ENCODE data around the gene SRPK2. TPM values are rescaled to one million over a fixed set of nuclear protein-coding genes. Genes with fewer than 3 reads are reported as not detected.

The SRPK2 gene
- total and polyA plus RNA-seq, 2 donors (not counting 1 experiment from before 2014, with no cell fraction given): 15.2 to 108 TPM

- peaks cover 89% of the 10 kb centered on the region for H3K79me2 ChIP-seq (ENCODE audit: control insufficient read depth, insufficient read depth, low read length)
- no peak for ATAC-seq (ENCODE audit: low read depth)
- H3K4me3 ChIP-seq (ENCODE audit: control extremely low read depth in 1 of 5, extremely low read depth in 1 of 5, insufficient read depth in 1 of 5, low read depth in 2 of 5, low read length in 4 of 5): no peak overlapping the region
- POLR2A ChIA-PET: no interaction called here
- no peak overlapping the region for H3K27ac ChIP-seq (ENCODE audit: low read length in 2 of 2)
- CTCF ChIA-PET: no interaction called here
- H3K9ac ChIP-seq (ENCODE audit: low read length): no peak overlapping the region
- H3K27me3 ChIP-seq (replicated peaks in 1 of 4; ENCODE audit: control extremely low read depth in 1 of 4, control insufficient read depth in 3 of 4, insufficient read depth in 4 of 4, low read length in 3 of 4): no peaks in the 10 kb centered on the region
- intact Hi-C loops (cut with micrococcal nuclease): no loop called here
- H3K4me1 Mint-ChIP-seq: peaks cover 29% of the 10 kb centered on the region
- no peaks in the 10 kb centered on the region for H3K9me3 Mint-ChIP-seq (ENCODE audit: insufficient read depth)
- H3K4me3 Mint-ChIP-seq: no peak overlapping the region
- H2AFZ ChIP-seq (ENCODE audit: insufficient read depth, low read depth, low read length, poor library complexity, severe bottlenecking): no peak overlapping the region
- no peaks in the 10 kb centered on the region for H3K4me1 ChIP-seq (ENCODE audit: control insufficient read depth in 2 of 2, insufficient read depth in 2 of 2, low read length in 2 of 2)
- no peak overlapping the region for H3K27ac Mint-ChIP-seq
- H3K36me3 ChIP-seq (replicated peaks in 1 of 2; ENCODE audit: control extremely low read depth in 1 of 2, control insufficient read depth in 1 of 2, extremely low read depth in 1 of 2, insufficient read depth in 2 of 2, low read length in 1 of 2): peaks cover 1 to 11% of the 10 kb centered on the region in 2 experiments
- WGBS (ENCODE audit: insufficient coverage): 98% methylated on average over 6 of the region's 6 CpGs
- no peak for DNase-seq
- TF ChIP-seq EZH2 (IDR thresholded peaks at IDR 0.05; ENCODE audit: borderline replicate concordance, insufficient read depth, low read depth, low read length, poor library complexity, severe bottlenecking) (no peak), CTCF (IDR thresholded peaks at IDR 0.05) (no peak)
- H3K27me3 Mint-ChIP-seq: no peaks in the 10 kb centered on the region
- H3K4me2 ChIP-seq (replicated peaks; ENCODE audit: low read depth, low read length, poor library complexity, severe bottlenecking): no peak overlapping the region
- peaks cover 44% of the 10 kb centered on the region for H4K20me1 ChIP-seq (ENCODE audit: control insufficient read depth, insufficient read depth, low read length, poor library complexity, severe bottlenecking)
- no peaks in the 10 kb centered on the region for H3K9me3 ChIP-seq (ENCODE audit: control extremely low read depth in 1 of 3, control insufficient read depth in 2 of 3, insufficient read depth in 1 of 3, low read length in 2 of 3)
Observed at GRCh38 chr7:105277341-105277740, 111.4 kb downstream of the SRPK2 start.

- peaks cover 17% of the 10 kb centered on the region for H4K20me1 ChIP-seq (ENCODE audit: control insufficient read depth, insufficient read depth, low read length, poor library complexity, severe bottlenecking)
- Mint-ChIP-seq H3K27ac (no peak overlapping the region), H3K27me3 (no peaks in the 10 kb centered on the region), H3K4me1 (peaks cover 53% of the 10 kb centered on the region), H3K9me3 (ENCODE audit: insufficient read depth) (no peaks in the 10 kb centered on the region), H3K4me3 (peak overlapping the region; percentile 42)
- CTCF ChIA-PET: interaction anchor here (2.2 kb wide), 1 partner anchor 8 kb away, joined by 10 read pairs; no protein-coding TSS in a partner anchor
- peak overlapping the region; percentile 68 for H3K9ac ChIP-seq (ENCODE audit: low read length)
- ATAC-seq (ENCODE audit: low read depth) (no peak), DNase-seq (no peak)
- no peaks in the 10 kb centered on the region for H3K9me3 ChIP-seq (ENCODE audit: control extremely low read depth in 1 of 3, control insufficient read depth in 2 of 3, insufficient read depth in 1 of 3, low read length in 2 of 3)
- intact Hi-C loops (cut with micrococcal nuclease): no loop called here
- TF ChIP-seq CTCF (IDR thresholded peaks at IDR 0.05) (no peak), EZH2 (IDR thresholded peaks at IDR 0.05; ENCODE audit: borderline replicate concordance, insufficient read depth, low read depth, low read length, poor library complexity, severe bottlenecking) (no peak)
- H3K27ac ChIP-seq (ENCODE audit: low read length in 2 of 2): peak overlapping the region in 1 of 2 donors; percentile 61
- peaks cover 15 to 18% of the 10 kb centered on the region in 2 donors for H3K4me1 ChIP-seq (ENCODE audit: control insufficient read depth in 2 of 2, insufficient read depth in 2 of 2, low read length in 2 of 2)
- POLR2A ChIA-PET: interaction anchor here (0.7 kb wide), 2 partner anchors 47 to 129 kb away, joined by 4 to 5 read pairs; no protein-coding TSS in a partner anchor
- H3K36me3 ChIP-seq (replicated peaks in 1 of 2; ENCODE audit: control extremely low read depth in 1 of 2, control insufficient read depth in 1 of 2, extremely low read depth in 1 of 2, insufficient read depth in 2 of 2, low read length in 1 of 2): no peaks in the 10 kb centered on the region
- no peak overlapping the region for H3K4me3 ChIP-seq (ENCODE audit: control extremely low read depth in 1 of 5, extremely low read depth in 1 of 5, insufficient read depth in 1 of 5, low read depth in 2 of 5, low read length in 4 of 5)
- no peak overlapping the region for H2AFZ ChIP-seq (ENCODE audit: insufficient read depth, low read depth, low read length, poor library complexity, severe bottlenecking)
- 97% methylated on average over 3 of the region's 9 CpGs for WGBS (ENCODE audit: insufficient coverage)
- H3K79me2 ChIP-seq (ENCODE audit: control insufficient read depth, insufficient read depth, low read length): peaks cover 92% of the 10 kb centered on the region
- no peaks in the 10 kb centered on the region for H3K27me3 ChIP-seq (replicated peaks in 1 of 4; ENCODE audit: control extremely low read depth in 1 of 4, control insufficient read depth in 3 of 4, insufficient read depth in 4 of 4, low read length in 3 of 4)
- H3K4me2 ChIP-seq (replicated peaks; ENCODE audit: low read depth, low read length, poor library complexity, severe bottlenecking): peak overlapping the region; percentile 80
Observed at GRCh38 chr7:105270117-105270516, 118.6 kb downstream of the SRPK2 start.
